WTC11 (cell line): ENCODE results near the gene CLEC10A.

Experiments
- NR1H2 ChIP-seq: sonication (generic); formaldehyde crosslinking; IDR thresholded peaks from 2 replicates; pipeline ENCODE4 v1.9.0; 2021; ENCODE audit warnings: mild to moderate bottlenecking, moderate library complexity, missing genetic modification reagents
- ZNF121 ChIP-seq: sonication (generic); formaldehyde crosslinking; IDR thresholded peaks from 2 replicates; pipeline ENCODE4 v1.8.0; 2023; ENCODE audit warnings: missing genetic modification reagents
- TF ChIP-seq, protein P1 (sequence below): sonication (generic); formaldehyde crosslinking; conservative IDR thresholded peaks from 2 replicates; pipeline ENCODE4 v1.8.1; 2022; ENCODE audit warnings: mild to moderate bottlenecking, missing genetic modification reagents
- TF ChIP-seq, protein P2 (sequence below): fragments of 200-600 bp; IDR thresholded peaks from 2 replicates; pipeline ENCODE4 v1.8.0; 2022; ENCODE audit warnings: antibody characterized with exemption

DNA sequence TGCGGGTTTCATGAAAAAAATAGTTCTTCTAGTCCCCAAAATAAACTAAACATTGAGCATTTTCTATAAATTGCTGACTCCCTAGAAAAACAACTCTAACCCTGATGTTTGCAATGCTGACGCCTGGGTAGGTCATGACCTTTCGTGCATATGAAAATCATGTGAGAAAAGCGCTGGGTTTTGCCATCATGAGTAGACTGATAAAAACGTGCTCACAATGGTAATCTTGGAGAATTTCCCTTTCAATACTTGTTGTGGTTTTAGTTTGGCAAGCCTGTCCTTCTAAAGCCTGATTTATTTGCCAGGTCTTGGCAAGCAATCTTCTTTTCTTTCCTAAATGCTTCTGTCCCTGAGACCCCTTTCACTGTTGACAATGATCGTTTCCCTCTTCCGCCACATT, 4.0 kb upstream of the CLEC10A start:
- TF ChIP-seq, protein P1, sequence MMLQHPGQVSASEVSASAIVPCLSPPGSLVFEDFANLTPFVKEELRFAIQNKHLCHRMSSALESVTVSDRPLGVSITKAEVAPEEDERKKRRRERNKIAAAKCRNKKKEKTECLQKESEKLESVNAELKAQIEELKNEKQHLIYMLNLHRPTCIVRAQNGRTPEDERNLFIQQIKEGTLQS = no peak
- TF ChIP-seq NR1H2 (CRISPR knock-in tag) (no peak), ZNF121 (CRISPR knock-in tag) (no peak)
- TF ChIP-seq, protein P2, sequence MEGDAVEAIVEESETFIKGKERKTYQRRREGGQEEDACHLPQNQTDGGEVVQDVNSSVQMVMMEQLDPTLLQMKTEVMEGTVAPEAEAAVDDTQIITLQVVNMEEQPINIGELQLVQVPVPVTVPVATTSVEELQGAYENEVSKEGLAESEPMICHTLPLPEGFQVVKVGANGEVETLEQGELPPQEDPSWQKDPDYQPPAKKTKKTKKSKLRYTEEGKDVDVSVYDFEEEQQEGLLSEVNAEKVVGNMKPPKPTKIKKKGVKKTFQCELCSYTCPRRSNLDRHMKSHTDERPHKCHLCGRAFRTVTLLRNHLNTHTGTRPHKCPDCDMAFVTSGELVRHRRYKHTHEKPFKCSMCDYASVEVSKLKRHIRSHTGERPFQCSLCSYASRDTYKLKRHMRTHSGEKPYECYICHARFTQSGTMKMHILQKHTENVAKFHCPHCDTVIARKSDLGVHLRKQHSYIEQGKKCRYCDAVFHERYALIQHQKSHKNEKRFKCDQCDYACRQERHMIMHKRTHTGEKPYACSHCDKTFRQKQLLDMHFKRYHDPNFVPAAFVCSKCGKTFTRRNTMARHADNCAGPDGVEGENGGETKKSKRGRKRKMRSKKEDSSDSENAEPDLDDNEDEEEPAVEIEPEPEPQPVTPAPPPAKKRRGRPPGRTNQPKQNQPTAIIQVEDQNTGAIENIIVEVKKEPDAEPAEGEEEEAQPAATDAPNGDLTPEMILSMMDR = no peak
